ENCODE measurements around the gene GPR162. TPM values are rescaled to one million over a fixed set of nuclear protein-coding genes. Genes with fewer than 3 reads are reported as not detected.

Gene GPR162
- polyA plus RNA-seq, 2 of the 4 experiments (the other 2 are of a cell fraction): 1.7 to 1.8 TPM

DNA sequence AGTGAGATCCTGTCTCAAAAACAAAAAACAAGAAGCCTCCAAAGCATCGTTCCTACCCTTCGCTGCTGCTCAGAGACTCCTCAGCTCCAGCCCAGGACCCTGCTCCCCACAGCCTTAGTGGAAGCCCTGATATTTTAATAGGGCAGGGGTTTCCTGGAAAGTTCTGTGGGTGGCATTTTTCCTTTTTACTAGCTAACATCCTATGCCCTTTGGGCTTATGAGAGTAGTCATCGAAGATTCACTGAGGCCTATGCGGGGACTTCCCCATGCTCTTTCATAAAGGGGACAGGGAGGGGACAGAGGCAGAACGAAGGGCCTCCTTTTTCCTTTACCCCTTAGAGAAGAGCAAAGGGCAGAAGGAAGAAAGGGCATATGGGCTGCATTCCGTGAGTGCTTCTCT lies 41.0 kb upstream of the GPR162 start (continued):
- no peak for TF ChIP-seq RNF2 (IDR thresholded peaks at IDR 0.05; ENCODE audit: borderline replicate concordance, low read depth)
- TF ChIP-seq, protein P1, sequence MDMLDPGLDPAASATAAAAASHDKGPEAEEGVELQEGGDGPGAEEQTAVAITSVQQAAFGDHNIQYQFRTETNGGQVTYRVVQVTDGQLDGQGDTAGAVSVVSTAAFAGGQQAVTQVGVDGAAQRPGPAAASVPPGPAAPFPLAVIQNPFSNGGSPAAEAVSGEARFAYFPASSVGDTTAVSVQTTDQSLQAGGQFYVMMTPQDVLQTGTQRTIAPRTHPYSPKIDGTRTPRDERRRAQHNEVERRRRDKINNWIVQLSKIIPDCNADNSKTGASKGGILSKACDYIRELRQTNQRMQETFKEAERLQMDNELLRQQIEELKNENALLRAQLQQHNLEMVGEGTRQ (IDR thresholded peaks at IDR 0.05): no peak
- TF ChIP-seq FOXS1 (CRISPR knock-in tag; IDR thresholded peaks at IDR 0.05): no peak
- no peak for TF ChIP-seq HOXA7 (CRISPR knock-in tag; IDR thresholded peaks at IDR 0.05)
- TF ChIP-seq, protein P2, sequence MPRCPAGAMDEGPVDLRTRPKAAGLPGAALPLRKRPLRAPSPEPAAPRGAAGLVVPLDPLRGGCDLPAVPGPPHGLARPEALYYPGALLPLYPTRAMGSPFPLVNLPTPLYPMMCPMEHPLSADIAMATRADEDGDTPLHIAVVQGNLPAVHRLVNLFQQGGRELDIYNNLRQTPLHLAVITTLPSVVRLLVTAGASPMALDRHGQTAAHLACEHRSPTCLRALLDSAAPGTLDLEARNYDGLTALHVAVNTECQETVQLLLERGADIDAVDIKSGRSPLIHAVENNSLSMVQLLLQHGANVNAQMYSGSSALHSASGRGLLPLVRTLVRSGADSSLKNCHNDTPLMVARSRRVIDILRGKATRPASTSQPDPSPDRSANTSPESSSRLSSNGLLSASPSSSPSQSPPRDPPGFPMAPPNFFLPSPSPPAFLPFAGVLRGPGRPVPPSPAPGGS (IDR thresholded peaks at IDR 0.05): no peak
- TF ChIP-seq BHLHE40 (IDR thresholded peaks at IDR 0.05; ENCODE audit: low read depth, low read length): no peak

DNA sequence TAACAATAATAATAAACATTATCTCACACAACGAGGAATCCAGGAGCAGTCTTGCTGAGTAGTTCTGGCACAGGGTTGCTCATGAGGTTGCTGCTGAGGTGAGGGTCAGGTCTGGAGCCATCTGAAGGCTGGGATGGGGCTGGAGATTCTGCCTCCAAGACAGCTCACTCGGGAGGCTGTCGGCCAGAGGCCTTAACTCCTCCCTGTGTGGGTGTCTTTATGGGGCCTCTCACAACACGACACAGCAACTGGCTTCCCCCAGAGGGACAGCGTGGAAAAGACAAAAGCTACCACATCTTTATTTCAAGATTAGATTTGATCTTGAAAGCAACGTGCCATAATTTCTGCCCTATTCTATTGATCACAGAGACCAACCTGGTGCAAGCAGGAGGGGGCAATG lies 39.5 kb upstream of the GPR162 start:
- ATAC-seq (no peak), FAIRE-seq (no peak), DNase-seq (ENCODE audit: low read depth in 1 of 2, low spot score in 1 of 2) (no peak)
- H3K4me3 ChIP-seq: no peak overlapping the region
- CTCF ChIA-PET: interaction anchor here (0.8 to 26.0 kb wide), 8 partner anchors 13 to 244 kb away, joined by 3 to 670 read pairs (median 30); partner anchors contain the start of genes GPR162, LAG3, MLF2 and P3H3
- no peak overlapping the region for H3K4me2 ChIP-seq
- no peaks in the 10 kb centered on the region for H3K9me3 ChIP-seq
- H3K27ac ChIP-seq: no peak overlapping the region
- POLR2A ChIA-PET: interaction anchor here (2.5 to 2.8 kb wide), 2 partner anchors 16 to 29 kb away, joined by 8 to 22 read pairs; partner anchors contain the start of genes MLF2 and PTMS
- 61% methylated on average over 6 of the region's 6 CpGs for WGBS (ENCODE audit: missing lambda C conversion rate)
- peaks cover 9% of the 10 kb centered on the region; the same call in 1 of the 3 replicates for H3K4me1 ChIP-seq
- TF ChIP-seq FOXS1 (CRISPR knock-in tag; IDR thresholded peaks at IDR 0.05) (no peak), MAFK (IDR thresholded peaks at IDR 0.05; ENCODE audit: partially characterized antibody) (no peak), MYC (IDR thresholded peaks at IDR 0.05; ENCODE audit: borderline replicate concordance, low read length) (no peak), HOXB5 (CRISPR knock-in tag; IDR thresholded peaks at IDR 0.05) (no peak), TP53 (CRISPR knock-in tag; IDR thresholded peaks at IDR 0.05) (no peak), POLR2A (IDR thresholded peaks at IDR 0.05; ENCODE audit: low read length) (no peak), HEYL (CRISPR knock-in tag; IDR thresholded peaks at IDR 0.05) (no peak)

DNA sequence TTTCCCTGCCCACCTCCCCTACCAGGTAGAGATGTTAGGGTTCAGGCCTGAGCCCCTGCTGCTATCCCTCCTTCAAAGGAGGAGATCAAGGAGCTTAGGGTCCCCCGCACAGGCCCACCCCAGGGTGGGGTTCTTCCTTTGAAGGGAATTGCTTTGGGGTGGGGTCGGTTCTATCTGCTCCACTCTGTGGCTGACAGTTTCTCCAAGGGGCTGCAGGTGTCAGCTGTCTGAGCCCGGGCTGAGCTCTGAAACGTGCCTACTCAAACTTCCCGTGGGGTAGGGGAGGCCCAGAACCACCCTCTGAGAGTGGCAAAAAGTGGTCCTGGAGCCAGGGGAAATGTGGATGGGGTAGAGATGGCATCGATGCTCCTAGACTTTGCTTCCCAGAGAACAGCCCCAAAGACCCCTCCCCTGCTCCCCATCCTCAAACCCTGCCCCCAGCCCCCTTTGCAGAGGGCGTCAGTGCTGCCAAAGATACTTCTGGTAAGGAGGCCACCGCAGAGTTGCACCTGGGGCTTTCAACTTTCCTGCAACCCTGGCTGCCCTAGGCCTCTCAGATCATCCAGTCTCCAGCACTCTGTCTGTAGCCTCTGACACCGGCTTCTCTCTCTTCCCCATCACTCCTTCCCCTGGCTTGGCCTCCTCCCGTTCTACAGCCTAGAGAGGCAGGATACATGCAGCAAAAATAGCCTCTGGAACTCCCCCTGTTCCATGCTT lies 38.6 kb upstream of the GPR162 start:
- CTCF ChIA-PET: interaction anchor here (0.6 to 26.0 kb wide), 10 partner anchors 9 to 496 kb away, joined by 3 to 670 read pairs (median 10); partner anchors contain the start of genes GPR162, LAG3, MLF2 and P3H3
- no peak for TF ChIP-seq HEYL (CRISPR knock-in tag; IDR thresholded peaks at IDR 0.05)
- TF ChIP-seq, protein P3, sequence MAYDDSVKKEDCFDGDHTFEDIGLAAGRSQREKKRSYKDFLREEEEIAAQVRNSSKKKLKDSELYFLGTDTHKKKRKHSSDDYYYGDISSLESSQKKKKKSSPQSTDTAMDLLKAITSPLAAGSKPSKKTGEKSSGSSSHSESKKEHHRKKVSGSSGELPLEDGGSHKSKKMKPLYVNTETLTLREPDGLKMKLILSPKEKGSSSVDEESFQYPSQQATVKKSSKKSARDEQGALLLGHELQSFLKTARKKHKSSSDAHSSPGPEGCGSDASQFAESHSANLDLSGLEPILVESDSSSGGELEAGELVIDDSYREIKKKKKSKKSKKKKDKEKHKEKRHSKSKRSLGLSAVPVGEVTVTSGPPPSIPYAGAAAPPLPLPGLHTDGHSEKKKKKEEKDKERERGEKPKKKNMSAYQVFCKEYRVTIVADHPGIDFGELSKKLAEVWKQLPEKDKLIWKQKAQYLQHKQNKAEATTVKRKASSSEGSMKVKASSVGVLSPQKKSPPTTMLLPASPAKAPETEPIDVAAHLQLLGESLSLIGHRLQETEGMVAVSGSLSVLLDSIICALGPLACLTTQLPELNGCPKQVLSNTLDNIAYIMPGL (CRISPR knock-in tag; IDR thresholded peaks at IDR 0.05; ENCODE audit: borderline replicate concordance): no peak
- TF ChIP-seq HOXB5 (CRISPR knock-in tag; IDR thresholded peaks at IDR 0.05): no peak
- no peak for TF ChIP-seq KDM5A (IDR thresholded peaks at IDR 0.05)
- TF ChIP-seq, protein P4, sequence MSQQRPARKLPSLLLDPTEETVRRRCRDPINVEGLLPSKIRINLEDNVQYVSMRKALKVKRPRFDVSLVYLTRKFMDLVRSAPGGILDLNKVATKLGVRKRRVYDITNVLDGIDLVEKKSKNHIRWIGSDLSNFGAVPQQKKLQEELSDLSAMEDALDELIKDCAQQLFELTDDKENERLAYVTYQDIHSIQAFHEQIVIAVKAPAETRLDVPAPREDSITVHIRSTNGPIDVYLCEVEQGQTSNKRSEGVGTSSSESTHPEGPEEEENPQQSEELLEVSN (IDR thresholded peaks at IDR 0.05; ENCODE audit: borderline replicate concordance, low read depth): no peak
- TF ChIP-seq MAFK (IDR thresholded peaks at IDR 0.05; ENCODE audit: partially characterized antibody): no peak
- no peak for TF ChIP-seq RAD21 (conservative IDR thresholded peaks at IDR 0.05 in 1 of 2, IDR thresholded peaks at IDR 0.05 in 1 of 2)
- no peak for TF ChIP-seq ESRRA (IDR thresholded peaks at IDR 0.05; ENCODE audit: borderline replicate concordance, low read length)
- no peak for TF ChIP-seq CEBPB (IDR thresholded peaks at IDR 0.05)
- ATAC-seq (no peak), FAIRE-seq (no peak), DNase-seq (ENCODE audit: low read depth in 1 of 2, low spot score in 1 of 2) (no peak)
- no peaks in the 10 kb centered on the region for H3K9me3 ChIP-seq
- WGBS (ENCODE audit: missing lambda C conversion rate): 62% methylated on average over 8 of the region's 10 CpGs
- H3K4me2 ChIP-seq: no peak overlapping the region
- H3K4me1 ChIP-seq: peaks cover 9% of the 10 kb centered on the region; the same call in 1 of the 3 replicates
- no peak overlapping the region for H3K27ac ChIP-seq
- POLR2A ChIA-PET: interaction anchor here (2.8 kb wide), 1 partner anchor 30 kb away, joined by 8 read pairs; the partner anchor contains the start of gene MLF2
- H3K4me3 ChIP-seq: no peak overlapping the region
